M059J (cell line): ENCODE results near the gene MTFMT. TPM values are rescaled to one million over a fixed set of nuclear protein-coding genes. Genes with fewer than 3 reads are reported as not detected.
"Not testable (repeated sequence)": the region's sequence is repeated elsewhere in the genome, so short reads cannot be mapped to it uniquely, and the experiment has no call there.

ENCODE experiments used
- DNase-seq: peaks from one replicate; pipeline ENCODE4 v3.0.0-alpha.2; 2012; ENCODE audit warnings: low read depth
- total RNA-seq: library from RNA; depleted of rRNA; stranded (reverse); fragments of >200 nt; shearing (Covaris generic); gene quantifications from 2 replicates; pipeline ENCODE4 v1.2.3, GENCODE V29; 2014; rRNA removed

Gene MTFMT
- total RNA-seq = 19.9 and 21.2 TPM in 2 replicates

GRCh38 chr15:65028921-65029735 lies at the start of gene MTFMT:
Gene MTFMT, minus strand, starts transcription at chr15:65029639. Its CDS starts 26 bp downstream, at chr15:65029613.
- peak; percentile 77 for DNase-seq

- no peak for DNase-seq
Observed at GRCh38 chr15:65077981-65078352, 48.5 kb upstream of the MTFMT start.

- DNase-seq = no peak
Observed at GRCh38 chr15:65077291-65077980, 48.0 kb upstream of the MTFMT start.

GRCh38 chr15:65076486-65077290 lies 47.2 kb upstream of the MTFMT start, which contains the start of gene KBTBD13:
Gene KBTBD13, plus strand, starts transcription at chr15:65076746. Its CDS starts 70 bp downstream, at chr15:65076816.
- DNase-seq = no peak

GRCh38 chr15:65075607-65076395 lies 46.4 kb upstream of the MTFMT start:
- DNase-seq = not testable (repeated sequence)

- not testable (repeated sequence) for DNase-seq
Observed at GRCh38 chr15:65074946-65075345, 45.5 kb upstream of the MTFMT start.

- DNase-seq = no peak
Observed at GRCh38 chr15:65072617-65073016, 43.2 kb upstream of the MTFMT start.

GRCh38 chr15:65072027-65072426 lies 42.6 kb upstream of the MTFMT start:
- DNase-seq = no peak

GRCh38 chr15:65071381-65071811 lies 42.0 kb upstream of the MTFMT start:
- DNase-seq = no peak

- no peak for DNase-seq
Observed at GRCh38 chr15:65069779-65070546, 40.5 kb upstream of the MTFMT start.

GRCh38 chr15:65069179-65069578 lies 39.7 kb upstream of the MTFMT start:
- peak; percentile 75 for DNase-seq

GRCh38 chr15:65068403-65068788 lies 39.0 kb upstream of the MTFMT start:
- no peak for DNase-seq

GRCh38 chr15:65067645-65068402 lies 38.4 kb upstream of the MTFMT start, which contains the start of gene RASL12:
Gene RASL12, minus strand, starts transcription at chr15:65067991. Its CDS starts 156 bp downstream, at chr15:65067835.
- no peak for DNase-seq

GRCh38 chr15:65067317-65067644 lies 37.8 kb upstream of the MTFMT start:
- DNase-seq = no peak

- no peak for DNase-seq
Observed at GRCh38 chr15:65066635-65067316, 37.3 kb upstream of the MTFMT start.

- peak; percentile 54 for DNase-seq
Observed at GRCh38 chr15:65066001-65066634, 36.7 kb upstream of the MTFMT start.

GRCh38 chr15:65062726-65063125 lies 33.3 kb upstream of the MTFMT start:
- DNase-seq = no peak

- DNase-seq = no peak
Observed at GRCh38 chr15:65062061-65062460, 32.6 kb upstream of the MTFMT start.
